Measurements from ENCODE around the gene ZNF205.
A peak's percentile ranks its signal among the peaks of the same experiment; 100 is the strongest.
"Not testable (repeated sequence)": the region's sequence is repeated elsewhere in the genome, so short reads cannot be mapped to it uniquely, and the experiment has no call there.

Gene ZNF205

DNA sequence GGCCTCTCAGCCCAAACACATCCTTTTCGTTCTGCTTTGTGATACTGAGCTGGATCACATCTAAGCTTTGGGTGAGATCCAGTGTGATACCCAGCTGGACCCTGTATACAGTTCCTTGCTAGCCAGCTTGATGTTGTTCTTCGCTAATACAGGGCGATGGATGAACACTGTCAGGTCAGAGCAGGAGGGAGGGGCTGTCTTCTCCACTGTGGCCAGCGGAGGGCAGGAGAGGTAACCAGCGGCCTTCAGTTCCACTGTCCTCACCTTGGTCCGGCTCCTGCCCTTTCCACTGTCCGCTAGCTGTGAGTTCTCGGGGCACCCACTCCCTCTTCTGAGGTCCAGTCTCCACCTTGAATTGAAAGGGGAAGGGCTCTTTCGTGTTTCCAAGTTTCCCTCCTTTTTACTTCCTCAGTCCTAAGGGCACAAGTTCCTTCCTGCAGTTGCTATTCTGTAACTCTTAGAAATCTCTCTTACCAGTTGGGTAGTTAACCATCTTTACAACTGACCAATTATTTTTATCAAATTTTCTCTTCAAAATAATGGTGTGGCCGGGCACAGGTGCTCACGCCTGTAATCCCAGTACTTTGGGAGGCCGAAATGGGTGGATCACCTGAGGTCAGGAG, 19.5 kb downstream of the ZNF205 start:
- DNase-seq (ENCODE audit: low read depth, low spot score) = no peak

- no peak for DNase-seq (ENCODE audit: low read depth, low spot score)
Measured at GRCh38 chr16:3133844-3134243, 21.5 kb downstream of the ZNF205 start.

DNA sequence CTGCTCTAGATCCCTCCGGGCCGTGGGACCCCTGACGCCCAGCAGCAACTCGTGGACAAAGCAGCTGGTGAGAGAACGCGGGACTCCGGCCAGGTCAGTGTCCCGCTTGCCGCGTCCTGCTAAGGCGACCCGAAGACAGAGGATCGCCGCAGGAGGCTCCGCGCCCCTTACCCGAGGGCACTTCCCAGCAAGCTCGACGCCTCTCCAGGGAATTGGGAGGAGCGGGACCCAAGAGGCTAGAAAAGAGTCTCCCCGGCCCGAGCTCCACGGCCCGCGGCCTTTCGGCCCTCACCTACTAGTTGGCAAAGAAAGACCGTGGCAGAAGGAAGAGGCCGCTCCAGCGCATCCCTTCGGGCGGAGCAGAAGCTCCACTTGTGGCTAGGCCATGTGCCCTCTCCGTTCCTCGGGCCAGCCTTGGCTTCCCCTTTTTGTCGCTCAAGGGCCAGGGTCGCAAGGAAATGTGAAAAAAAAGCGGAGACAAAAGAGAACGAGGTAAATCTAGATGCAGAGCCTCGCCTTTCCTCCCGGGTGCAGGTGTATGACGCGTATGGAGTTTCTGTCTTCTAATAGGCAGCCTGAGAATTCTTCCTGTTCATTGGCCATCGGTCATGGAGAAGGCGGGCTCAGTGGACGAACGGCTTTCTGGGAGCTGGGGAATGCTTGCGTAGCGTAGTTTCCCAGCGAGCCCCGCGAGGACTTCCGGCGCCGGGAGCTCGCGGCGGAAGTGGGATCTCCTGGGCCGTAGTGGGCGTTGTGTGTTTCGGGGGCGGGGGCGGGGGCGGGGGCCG, 22.1 kb downstream of the ZNF205 start, which contains the start of gene ZNF213:
Gene ZNF213, plus strand, starts transcription at position 692 of the 788 bp plus-strand sequence. CDS start 2,252 bp downstream, outside the sequence.
- DNase-seq (ENCODE audit: low read depth, low spot score) = peak; percentile 82

DNA sequence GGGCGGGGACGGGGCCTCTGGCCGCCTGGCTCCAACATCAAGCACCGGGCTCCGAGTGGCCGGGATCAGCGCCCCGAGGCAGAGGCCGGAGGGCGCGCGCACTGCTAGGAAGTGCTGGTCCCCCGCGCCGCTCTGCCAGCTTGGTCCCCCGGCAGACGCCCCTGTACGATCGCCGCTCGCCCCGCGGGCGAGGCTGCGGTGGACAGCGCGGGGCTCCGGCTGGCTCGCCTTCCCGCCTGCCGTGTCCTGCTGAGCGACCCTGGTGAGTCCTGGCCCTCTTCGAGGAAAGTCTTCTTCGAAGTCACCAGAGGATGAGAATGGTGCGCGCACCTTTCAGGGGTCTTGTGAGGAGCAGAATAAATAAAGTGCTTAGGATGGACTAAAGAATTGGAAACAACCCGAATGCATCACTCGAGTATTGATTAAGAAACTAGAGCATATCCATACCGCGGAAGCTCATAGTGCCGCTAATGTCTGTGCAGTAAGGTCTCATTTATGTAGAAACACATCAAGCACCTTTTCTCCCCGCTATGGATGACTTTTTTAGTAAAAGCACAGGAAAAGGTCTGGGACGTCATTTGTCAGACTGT, 22.8 kb downstream of the ZNF205 start:
- no peak for DNase-seq (ENCODE audit: low read depth, low spot score)

DNA sequence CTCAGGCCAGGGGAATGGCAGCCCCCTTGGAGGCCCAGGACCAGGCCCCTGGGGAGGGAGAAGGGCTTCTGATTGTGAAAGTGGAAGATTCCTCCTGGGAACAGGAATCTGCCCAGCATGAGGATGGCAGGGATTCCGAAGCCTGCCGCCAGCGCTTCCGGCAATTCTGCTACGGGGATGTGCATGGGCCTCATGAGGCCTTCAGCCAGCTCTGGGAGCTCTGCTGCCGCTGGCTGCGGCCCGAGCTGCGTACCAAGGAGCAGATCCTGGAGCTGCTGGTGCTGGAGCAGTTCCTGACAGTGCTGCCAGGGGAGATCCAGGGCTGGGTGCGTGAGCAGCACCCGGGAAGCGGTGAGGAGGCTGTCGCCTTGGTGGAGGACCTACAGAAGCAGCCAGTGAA, 24.9 kb downstream of the ZNF205 start:
- DNase-seq (ENCODE audit: low read depth, low spot score) = no peak

- DNase-seq (ENCODE audit: low read depth, low spot score) = no peak
Measured at GRCh38 chr16:3138342-3138741, 26.0 kb downstream of the ZNF205 start.

- DNase-seq (ENCODE audit: low read depth, low spot score) = no peak
Measured at GRCh38 chr16:3138823-3139426, 26.5 kb downstream of the ZNF205 start.

DNA sequence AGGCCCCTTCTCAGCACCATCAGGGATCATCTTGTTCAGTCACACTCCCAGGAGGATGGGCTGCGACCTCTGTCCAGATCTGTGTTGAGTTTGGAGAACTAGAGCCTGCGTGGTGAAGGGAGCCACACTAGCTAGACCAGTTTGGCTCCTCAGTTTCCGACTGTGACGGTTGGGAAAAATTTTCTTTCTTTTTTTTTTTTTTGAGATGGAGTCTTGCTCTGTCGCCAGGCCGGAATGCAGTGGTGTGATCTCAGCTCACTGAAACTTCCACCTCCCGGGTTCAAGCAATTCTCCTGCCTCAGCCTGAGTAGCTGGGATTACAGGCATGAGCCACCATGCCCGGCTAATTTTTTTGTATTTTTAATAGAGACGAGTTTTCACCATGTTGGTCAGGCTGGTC, 27.2 kb downstream of the ZNF205 start:
- DNase-seq (ENCODE audit: low read depth, low spot score) = not testable (repeated sequence)

GRCh38 chr16:3140603-3141427, 28.4 kb downstream of the ZNF205 start:
- no peak for DNase-seq (ENCODE audit: low read depth, low spot score)

GRCh38 chr16:3141781-3142311, 29.5 kb downstream of the ZNF205 start:
- DNase-seq (ENCODE audit: low read depth, low spot score) = no peak

- no peak for DNase-seq (ENCODE audit: low read depth, low spot score)
Measured at GRCh38 chr16:3142327-3142726, 29.9 kb downstream of the ZNF205 start.

- DNase-seq (ENCODE audit: low read depth, low spot score) = no peak
Measured at GRCh38 chr16:3142770-3143169, 30.4 kb downstream of the ZNF205 start.

DNA sequence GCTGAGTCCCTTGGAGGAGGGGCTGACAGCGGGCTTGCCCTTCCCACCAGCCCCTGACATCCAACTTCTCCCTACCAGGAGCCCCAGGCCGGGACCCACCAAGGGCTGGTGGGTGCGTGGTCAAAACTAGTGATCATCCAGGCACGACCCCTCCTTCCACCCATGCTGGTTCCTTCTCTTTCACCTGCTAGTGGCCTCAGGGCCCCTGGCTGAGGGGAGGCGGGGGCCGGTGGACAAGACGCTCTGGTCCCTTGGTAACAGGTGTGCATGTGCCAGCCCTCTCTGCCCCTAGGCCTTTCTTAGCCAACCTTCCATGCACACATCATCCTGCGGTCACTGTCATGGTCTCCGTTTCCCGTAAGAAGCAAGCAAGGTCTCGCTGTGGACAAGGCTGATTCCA, 30.8 kb downstream of the ZNF205 start:
- DNase-seq (ENCODE audit: low read depth, low spot score) = no peak

GRCh38 chr16:3143598-3144320, 31.4 kb downstream of the ZNF205 start:
- DNase-seq (ENCODE audit: low read depth, low spot score) = no peak

- no peak for DNase-seq (ENCODE audit: low read depth, low spot score)
Measured at GRCh38 chr16:3144321-3144983, 32.1 kb downstream of the ZNF205 start.

DNA sequence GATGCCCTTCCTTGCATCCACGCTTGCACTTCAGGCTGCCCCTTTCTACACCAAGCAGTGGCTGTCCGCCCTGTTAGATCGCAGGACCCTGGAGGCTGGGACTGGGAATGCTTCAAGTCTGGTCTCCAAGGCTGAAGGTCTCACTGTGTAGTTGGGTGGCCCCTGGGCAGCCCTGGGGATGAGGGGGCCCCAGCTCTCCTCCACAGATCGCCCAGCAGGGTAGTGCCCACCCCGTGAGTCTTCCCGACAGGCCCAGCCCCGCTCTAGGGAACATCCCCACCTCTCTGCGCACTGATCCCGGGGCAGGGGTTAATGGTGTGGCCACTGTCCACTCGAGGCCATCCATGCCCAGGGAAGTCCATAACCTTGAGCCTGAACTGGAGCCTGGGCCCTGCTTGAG, 32.8 kb downstream of the ZNF205 start:
- no peak for DNase-seq (ENCODE audit: low read depth, low spot score)

- DNase-seq (ENCODE audit: low read depth, low spot score) = no peak
Measured at GRCh38 chr16:3145660-3146059, 33.3 kb downstream of the ZNF205 start.

- DNase-seq (ENCODE audit: low read depth, low spot score) = no peak
Measured at GRCh38 chr16:3147046-3147756, 34.8 kb downstream of the ZNF205 start.

- no peak for DNase-seq (ENCODE audit: low read depth, low spot score)
Measured at GRCh38 chr16:3147757-3148104, 35.3 kb downstream of the ZNF205 start.
